ENCODE measurements around the gene LARP6.

LARP6 gene

DNA sequence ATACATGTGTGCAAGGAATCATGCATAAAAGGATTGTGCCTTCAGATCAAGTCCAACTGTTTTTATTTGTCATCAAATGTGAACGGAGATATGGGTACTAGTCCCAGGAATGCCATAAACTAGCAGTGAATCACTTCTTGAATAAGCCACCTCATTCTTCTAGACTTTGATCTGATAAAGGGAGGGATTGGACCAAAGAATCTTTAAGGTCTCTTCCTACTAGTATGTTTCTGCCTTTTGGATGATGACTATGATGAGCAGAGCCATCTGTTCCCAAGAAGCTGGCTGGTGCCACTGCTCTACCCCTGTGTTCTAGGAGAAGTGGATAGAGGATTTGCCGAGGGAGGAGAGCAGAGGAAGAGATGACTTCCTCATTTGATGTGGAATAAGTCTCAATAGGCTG is 61.8 kb downstream of the LARP6 start:
- no peak for DNase-seq

DNA sequence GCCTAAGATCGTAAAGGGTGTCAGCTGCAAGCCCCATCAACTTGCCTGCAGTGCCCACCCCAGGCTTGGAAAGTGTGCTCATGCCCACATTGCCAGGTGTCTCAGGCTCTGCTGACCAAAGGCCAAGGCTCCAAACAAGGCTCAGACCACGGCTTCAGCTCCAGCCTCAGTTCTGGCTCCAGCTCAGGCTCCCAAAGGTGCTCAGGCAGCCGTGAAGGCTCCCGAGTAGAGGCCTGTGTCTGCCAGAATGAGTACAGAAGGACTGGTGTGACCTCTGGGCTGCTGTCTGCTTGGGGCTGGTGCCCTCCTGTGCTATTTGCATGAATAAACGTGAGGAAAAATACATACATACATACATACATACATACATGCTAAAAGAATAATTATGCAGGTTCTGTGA is 62.7 kb downstream of the LARP6 start:
- no peak for DNase-seq

DNA sequence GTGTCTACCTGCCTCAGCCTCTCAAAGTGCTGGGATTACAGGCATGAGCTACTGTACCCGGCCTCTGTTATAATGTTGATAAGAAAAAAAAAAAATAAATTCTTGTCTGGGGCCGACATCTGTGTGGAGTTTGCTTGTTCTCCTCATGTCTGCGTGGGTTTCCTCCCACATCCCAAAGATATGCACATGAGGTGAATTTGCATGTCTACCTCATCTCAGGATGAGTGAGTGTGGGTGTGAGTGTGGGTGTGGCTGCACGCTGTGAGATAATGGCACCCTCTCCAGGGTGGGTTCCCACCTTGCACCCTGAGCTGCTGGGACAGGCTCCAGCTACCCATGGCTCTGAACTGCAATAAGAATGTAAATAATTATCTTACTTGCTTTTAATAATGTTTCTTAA is 64.7 kb downstream of the LARP6 start:
- DNase-seq, result no peak

DNA sequence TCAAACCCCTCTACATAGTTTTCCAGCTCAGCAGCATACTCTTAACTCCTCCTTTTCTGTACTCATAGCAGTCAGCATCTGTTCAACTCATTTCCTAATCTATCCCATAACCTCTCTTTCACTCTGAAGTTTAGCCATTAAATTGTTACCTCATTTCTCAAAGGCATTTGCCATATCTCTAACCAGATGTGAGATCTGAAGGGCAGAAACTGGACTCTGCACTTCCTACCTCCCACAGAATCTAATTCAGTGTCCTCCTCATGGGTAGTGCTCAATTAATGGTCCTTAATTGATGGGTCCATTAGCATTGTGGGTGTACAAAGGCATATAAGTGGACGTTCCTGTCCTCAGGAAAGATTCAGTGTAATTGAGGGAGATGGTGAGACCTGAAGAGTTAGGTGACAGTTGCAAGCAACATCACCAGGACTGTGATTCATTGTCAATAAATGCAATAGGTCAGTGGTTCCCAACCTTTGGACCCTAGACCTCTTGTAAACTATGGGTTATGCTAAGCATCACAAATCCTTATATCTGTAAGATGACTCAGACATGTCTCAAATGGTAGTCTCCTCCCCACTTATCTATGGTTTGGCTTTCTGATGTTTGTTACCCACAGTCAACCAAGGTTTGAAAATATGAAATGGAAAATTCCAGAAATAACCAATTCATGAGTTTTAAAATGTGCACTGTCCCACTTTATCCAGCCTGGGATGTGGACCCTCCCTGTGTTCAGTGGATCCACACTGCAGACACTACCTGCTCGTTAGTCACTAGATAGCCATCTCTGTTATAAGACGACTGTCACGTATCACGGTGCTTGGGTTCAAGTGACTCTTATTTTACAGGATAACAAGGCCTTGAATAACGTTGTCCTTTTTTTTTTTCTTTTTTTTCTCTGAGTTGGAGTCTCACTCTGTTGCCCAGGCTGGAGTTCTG is 65.6 kb downstream of the LARP6 start:
- DNase-seq, result no peak

- no peak for DNase-seq
These were observed 67.0 kb downstream of the LARP6 start for GRCh38 chr15:70786996-70787395.

DNA sequence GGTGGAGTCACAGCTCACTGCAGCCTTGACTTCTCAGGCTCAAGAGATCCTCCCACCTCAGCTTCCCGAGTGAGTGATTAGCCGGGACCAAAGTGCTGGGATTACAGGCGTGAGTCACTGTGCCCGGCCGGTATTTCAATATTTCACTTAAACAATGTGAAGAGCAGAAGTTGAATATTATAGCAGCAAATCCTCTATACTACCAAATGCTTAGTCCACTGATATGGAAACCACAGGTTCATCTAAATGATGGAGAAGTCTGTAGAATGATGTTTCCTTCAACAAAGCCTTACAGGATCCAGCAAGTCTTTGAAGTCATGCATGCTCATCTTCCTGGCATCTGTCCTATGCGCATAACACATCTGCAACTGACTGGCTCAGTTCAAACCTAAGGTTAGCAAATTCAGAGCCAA is 70.3 kb downstream of the LARP6 start:
- peak; percentile 48 for DNase-seq

DNA sequence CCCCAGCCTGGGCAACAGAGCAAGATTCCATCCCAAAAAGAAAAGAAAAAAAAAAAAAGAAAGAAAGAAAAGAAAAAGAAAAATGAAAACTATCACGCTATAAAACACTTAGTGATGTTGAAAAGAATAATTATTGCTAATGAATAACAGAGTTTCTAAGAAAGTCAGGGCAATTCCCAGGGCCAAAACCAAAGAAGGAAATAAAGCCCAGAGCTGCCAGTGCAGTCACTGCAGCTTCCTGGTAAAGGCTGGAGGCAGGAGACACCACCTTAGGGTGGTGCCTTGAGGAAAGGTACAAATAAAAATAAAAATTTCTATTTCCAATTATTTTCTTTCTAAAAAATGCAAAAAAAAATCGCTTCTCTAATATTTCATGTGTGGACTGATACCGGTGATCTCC is 70.9 kb downstream of the LARP6 start:
- DNase-seq, result no peak

GRCh38 chr15:70781236-70781635 is 72.7 kb downstream of the LARP6 start:
- no peak for DNase-seq

Measured in NCI-H82 (cell line).